Activated T-cell treated with anti-CD3 and anti-CD28 coated beads for 48 hours (primary cell): Measurements from ENCODE around the gene INO80E.

Experiments used
- DNase-seq: peaks from one replicate; pipeline ENCODE4 v3.0.0-alpha.2; 2020; ENCODE audit warnings: low read depth

INO80E gene

DNA sequence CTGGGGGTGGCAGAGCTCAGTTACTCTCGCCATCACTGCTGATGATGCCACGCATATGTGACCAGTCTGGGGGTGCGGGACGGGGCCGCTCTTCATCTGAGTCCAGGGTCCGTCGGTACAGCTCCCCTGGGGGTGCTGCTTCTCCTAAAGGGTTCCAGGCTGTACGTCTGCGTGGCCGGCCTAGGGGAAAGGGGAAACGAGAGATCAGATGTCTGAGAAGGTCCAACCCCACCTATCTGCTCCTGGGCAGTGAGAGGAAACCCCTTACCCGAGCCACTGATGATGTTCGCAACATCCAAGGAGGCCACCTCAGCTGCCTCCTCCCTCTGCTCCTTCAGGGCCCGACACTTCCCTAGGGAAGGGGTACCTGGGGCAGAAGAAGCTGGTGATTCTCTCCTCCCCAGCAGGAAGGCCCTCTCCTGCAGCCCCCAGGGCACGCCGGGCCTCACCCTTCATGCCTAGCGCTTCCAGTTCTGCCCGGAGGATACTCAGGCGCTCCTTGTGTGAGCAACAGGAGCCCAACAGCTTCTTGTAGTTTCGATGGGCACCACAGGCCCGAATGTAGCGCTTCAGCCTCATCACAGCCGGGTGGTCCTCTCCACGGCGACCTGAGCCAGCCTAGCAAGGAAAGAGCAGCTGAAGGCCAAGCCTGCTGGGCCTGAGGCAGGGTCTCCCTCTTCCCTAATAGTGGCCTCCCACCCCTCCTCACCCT, 2.7 kb upstream of the INO80E start:
- no peak for DNase-seq

DNA sequence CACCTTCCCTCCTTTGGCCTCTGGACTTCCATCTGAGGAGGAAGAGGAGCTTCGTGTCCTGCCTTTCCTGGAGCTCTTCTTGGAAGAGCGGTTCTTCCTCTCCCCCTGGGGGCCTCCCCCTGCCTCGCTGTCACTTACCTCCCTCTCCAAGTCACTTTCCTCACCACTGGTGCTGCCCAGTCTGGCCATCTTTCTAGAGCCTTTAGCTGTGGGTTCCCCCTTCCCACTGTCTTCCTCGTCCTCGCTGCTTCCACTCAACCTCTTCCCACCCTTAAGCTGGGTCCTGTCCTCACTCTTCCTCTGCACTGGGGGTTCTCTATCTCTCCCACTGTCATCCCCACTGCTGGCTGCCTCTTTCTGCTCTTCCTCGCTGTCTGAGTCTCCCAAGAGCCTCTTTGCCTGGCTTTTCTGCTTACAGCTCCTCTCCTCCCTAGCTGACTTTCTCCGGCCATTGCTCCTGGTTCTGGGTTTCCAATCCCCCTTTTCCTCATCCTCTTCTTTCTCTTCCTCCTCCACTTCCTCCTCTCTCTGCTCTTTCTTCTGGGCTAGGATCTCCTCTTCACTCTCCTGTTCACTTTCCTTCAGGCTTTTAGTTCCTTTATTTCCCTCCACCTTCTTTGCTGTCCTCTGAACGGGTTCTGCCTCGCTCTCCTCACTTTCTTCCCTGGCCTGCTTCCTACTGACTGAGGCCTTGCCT, 2.0 kb upstream of the INO80E start:
- no peak for DNase-seq

DNA sequence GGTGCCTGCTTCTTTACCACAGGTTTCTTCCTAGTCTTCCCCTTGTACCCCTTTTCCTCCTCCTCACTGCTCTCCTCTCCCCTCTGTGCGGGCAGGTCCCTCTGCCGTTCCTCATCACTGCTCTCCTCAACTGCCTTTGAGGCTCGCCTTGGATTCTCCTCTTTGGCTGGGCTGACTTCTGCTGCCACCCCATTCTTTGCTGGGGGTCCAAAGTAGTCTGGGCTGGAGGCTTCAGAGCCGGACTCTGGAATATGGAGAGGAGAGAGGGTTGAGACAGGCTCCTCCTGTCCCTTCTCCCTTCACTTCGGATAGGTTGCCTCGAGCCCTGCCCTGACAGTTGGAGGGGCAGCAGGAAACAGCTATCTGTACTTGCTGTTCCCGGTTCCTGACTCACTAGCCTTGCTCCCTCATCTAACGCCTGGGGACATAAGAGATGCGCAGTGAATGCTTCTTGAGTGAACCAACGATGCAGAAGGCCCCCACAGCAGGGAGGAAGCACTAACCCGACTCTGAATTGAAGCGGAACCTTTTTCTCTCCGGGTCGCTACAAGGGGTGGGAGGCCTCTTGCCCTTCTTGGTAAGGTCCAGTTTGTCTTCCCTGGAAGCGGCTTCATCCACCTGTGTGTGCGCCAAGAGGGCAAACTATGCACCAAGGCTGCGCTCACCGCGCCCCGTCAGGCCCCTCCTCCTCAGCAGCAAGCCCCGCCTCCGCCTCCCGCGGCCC, 1.3 kb upstream of the INO80E start:
- DNase-seq, result peak; percentile 73

DNA sequence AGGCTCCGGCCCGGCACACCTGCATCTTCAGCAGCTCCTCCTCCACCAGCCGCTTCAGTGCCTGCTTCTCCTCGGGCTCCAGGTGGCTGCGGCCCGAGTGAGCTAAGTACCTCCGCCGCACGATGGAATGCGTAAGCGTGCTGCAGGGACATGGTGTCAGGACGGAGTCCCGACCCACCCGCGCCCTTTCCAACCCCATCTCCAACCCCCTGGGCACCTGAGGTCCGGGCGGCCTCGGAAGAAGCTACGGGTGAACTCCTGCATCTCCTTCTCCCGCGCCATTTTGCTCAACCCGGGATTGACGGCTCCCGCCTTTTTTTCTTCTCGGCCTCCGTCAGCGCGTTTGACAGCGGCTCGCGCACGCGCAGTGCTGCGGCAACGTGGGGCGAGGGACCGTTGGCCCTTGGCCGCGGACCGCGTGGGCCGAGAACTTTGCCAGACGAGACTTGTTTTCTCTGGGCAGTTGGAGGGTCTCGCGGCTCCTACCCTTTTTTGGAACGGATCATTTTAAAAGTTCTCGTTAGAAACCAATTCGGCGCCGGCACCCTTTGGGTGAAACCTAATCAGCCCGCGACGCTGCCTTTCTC, 624 bp upstream of the INO80E start, which contains the start of gene HIRIP3:
TSS of gene HIRIP3 (minus strand) at position 294 of the 587 bp plus-strand sequence. CDS start at position 282, 12 bp downstream.
- DNase-seq, result peak; percentile 85

DNA sequence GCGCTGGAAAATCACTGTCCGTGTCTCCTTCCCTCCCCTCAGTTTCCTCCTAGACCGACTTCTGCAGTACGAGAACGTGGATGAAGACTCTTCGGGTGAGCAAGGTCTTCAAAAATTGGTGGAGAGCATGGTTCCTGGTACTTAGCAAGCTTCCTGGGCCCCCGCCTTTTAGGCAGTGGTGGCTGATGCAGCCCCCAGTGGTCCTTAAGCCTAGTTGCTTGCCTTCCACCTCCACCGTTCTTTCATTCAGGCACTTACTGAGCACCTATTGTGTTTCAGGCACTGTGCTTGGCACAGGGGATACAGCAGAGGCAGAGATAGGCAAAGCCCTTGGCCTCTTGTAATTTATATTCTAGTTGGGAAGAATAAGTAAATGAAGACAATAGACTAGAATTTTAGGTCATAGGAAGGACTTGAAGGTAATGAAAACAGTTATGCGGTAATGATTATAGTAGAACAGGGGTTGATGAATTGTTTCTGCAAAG, 767 bp downstream of the INO80E start:
- no peak for DNase-seq

DNA sequence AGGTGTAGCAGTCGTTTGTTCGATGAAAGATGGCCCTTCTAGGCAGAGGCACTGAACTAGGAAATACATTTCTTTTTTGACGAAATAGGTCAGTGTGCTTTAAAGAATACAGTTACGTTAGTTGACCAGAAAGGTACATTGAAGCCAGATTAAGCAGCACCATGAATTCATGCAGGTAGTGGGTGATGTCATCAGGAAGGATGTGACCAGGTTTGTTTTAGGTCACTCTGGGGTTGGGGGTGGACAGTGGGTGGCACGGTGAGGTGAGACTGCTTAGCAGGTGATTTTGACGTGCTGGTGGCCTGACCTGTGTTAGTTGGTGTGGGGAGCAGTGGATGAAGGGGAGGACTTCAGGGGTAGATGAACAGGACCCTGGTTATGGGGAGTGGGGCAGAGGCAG, 3.6 kb downstream of the INO80E start:
- no peak for DNase-seq

DNA sequence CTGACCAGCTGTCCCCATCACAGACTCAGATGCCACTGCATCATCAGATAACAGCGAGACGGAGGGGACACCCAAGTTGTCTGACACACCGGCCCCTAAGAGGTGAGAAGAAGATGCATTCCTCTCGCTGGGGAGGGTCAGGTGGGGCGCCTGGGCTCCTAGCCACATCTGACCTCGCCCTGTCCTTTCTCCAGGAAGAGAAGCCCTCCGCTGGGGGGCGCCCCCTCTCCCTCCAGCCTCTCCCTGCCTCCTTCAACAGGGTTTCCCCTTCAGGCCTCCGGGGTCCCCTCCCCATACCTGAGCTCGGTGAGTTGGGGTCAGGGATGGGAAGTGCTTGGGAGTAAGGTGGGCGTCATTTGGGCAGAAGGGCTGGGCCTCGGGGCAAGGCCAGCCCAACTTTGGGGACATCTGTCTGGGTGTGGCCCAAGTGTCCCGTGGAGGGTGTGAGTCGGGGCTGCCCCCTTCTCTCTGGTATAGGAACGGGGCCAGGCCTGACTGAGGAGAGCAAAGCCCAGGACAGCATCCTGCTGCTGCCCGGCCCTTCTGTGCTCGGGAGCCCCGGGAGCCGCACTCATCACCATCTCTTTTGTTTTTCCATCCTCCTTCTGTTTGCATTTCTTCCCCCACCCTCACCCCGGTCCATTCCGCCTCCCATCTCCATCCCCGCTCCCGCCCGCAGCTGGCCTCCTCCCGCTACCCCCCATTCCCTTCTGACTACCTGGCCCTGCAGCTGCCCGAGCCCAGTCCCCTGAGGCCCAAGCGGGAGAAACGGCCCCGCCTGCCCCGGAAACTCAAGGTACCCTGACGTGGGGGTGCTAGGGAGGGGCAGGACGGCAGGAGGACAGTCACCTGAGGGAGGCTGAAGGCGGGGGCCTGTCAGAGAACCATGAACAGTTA, 4.9 kb downstream of the INO80E start:
- DNase-seq, result no peak

DNA sequence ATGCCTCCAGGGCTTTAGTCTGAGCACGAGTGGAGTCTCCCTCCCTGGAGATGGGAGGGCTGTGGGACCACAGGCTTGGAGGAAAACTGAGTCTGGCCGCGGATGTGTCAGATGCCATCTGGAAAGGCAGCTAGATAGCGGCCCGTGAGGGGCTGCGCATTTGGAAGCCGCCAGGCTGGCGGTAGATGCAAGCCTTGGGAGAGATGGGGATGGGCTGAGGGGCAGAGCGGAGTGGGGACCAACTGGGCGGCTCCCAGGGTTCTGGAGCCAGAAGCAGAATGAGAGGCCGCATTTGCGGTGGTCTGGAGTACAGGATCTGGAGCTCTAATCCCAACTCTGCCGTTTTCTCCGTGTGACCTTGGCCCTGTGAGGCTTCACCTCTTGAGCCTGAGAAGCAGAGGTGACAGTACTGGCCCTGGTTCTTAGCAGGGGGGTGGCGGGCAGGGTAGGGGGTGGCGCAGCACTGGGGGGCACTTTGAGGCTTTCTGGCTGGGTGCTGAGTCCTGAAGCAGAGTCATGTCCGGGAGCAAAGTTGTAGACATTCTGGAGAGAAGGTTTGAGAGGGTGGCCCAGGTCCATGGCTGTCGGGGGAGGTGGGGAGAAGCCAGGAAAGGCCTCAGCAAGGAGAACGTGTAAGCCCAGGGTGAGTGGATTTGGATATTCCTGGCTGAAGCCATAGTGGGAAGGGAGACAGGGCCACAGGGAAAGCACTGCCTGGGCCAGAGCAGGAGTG, 6.7 kb downstream of the INO80E start:
- DNase-seq, result no peak

DNA sequence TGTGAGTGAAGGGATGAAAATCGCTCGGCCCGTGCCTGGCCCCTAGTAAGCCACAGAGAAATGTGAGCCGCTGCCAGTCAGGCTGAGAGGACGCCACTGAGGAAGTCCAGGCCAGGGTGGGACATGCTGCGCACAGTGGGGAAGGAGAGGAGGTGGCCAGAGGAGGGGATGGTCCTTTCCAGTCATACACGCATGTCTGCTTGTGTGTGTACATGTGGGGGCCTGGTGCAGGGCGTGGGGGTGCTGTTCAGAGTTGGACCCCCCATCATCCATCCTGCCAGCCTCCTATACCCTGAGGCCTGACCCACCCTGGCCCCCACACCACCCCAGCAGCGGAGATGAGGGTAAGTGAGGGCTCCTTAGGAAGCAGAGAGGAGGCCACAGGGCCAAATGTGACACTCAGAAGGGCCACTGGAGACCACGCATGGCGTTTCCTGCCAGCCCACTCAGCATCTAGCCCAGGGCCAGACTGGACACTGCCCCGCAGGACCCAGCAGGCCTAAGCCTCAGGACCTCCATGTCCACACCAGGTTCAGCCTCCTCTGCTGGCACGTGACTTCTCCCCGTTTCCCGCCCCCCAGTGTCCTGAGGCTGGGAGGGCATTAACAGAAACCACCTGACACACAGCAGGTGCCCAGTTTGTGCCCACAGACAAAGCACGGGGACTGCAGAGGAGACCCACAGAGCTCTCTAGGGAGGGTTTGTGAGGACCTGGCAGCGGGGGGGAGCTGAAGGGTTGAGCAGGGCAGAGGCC, 7.8 kb downstream of the INO80E start:
- no peak for DNase-seq

DNA sequence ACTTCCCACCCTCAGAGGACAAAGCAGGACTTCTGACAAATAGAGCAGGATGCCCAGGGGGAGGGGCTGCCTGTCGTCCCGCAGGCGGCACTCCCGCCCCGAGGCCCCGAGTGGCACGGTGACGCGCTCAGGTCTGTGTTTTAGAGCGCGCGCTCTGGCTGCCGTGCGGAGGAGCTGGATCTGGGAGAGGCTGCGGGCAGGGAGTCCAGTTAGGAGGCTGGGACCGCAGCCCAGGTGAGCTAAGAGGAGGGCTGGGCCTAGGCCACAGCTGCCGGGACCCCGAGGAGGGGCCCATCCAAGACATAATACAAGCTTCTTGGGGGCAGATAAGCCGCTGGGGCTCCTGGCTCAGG, 8.4 kb downstream of the INO80E start:
- DNase-seq, result no peak

DNA sequence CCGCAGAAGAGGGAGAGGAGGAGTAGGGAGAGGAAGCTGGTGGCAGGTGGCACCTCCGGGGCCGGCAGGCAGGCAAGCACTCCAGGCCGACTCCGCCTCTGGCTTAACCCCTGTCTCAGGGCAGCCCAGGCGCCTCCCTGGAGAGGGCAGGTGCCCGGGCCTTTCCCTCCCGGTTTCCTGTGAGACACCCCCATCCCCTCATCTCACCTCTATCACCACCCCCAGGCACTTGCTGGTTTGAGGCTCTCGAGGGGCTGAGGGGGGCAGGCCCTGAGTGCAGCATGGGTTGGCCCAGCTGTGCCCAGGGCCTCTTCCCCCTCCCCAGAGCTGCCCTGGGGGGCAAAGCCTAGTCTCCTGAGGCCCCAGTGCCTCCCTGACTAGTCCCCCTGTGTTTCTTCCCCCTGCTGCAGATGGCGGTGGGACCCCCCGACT, 8.8 kb downstream of the INO80E start:
- DNase-seq, result no peak

DNA sequence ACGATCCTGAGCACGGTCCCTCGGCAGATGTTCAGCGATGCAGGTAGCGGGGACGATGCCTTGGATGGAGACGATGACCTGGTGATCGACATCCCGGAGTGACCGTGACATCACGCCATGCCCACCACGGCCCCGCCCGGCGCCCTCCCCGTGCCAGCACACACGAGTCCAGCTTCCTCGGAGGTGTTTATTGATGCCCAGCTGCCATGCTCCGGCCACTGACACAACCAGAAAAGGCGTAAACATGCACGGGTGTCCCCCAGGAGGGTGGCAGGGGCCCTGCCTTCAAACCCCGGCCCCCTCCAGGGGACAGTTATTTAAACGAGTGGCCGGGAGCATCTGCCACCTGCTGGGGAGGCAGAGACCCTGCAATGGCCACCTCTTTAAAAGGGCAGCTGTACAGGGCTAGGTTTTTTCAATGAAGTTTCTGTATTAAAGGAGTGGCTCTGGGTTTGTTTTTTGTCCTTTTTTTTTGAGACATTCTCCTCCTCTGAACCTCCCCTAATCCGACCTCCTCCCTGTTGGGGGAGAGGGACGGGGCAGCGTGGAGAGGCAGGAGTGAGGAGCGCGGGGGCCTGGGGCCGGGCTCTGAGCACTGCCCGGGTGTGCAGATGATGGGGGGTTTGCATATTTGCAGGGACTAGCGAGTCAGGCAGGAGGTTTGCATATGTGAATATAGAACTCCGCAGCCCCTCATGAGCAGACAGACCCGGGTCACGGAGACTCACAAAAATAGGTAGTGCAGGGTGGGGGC, 9.5 kb downstream of the INO80E start:
- DNase-seq, result no peak

DNA sequence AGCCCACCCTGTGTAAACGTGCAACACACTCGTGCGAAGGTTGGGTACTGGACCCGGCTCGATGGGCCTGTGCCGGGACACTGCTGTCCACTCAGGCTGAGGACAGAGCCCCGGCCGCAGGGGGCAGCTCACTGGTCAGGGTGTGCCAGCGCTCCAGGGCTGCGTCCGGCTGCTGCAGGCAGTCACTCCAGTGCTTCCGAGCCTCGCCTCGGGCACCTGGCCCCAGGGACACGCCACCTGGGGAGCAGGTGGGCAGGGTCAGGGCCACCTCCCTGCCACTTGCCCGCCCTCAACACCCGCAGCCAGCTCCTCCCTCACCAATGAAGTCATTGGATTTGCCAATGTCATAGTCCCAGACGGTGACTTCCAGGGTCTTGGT, 10.0 kb downstream of the INO80E start:
- no peak for DNase-seq

DNA sequence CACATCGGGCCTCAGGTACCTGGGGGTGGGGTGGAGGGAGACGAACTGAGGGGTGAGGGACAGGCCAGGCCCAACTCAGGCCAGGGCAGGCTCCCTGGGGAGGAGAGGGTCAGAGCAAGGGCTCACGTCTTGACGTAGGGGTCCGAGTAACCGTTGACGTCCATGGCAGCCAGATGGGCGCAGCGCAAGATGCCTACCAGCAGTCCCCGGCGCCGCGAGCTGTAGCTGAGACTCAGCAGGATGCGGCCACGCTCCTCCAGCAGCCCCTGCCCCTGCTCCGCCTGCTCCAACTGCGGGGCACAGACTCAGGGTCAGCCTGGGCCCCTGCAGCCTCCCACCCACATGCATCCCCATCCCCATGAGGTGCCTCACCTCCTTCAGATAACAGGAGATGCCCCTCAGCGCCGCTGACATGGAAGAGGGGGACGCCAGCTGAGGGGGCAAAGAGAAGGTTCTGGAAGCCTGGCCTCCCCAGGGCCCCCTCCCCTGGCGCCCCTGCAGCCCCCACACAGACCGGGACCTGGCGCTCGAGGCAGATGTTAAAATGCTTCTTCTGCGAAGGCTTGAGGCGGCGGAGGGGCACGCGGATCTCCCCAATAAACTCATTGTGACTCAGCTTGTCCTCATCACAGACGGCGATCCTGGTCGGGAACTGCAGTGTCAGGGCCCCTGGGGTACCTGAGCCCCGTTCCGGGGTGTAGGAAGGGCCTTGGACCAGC, 10.8 kb downstream of the INO80E start:
- no peak for DNase-seq

DNA sequence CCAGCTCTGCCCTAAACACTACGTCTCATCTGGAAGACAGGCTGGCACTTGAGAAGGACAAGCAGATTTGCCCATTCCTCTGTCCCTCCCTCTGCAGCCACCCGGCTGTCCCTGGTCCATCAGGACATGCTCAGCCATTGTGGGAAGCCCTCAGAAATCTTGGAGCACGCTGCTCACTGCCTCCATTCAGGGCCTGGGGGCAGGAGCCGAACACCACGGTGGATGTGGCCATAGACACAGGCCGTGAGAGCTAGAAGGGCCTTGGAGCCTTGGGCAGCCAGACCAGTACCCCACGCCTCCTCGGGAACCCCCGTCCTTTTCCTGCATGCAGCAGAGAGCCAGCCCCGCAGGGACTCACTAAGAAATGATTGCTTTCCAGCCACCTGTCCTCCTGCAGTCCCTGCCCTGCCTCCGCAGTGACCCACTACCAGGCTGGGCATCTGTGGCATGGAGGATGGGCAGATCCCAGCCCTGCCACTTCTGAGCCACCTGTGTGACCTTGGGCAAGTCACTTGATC, 11.4 kb downstream of the INO80E start:
- DNase-seq, result no peak

DNA sequence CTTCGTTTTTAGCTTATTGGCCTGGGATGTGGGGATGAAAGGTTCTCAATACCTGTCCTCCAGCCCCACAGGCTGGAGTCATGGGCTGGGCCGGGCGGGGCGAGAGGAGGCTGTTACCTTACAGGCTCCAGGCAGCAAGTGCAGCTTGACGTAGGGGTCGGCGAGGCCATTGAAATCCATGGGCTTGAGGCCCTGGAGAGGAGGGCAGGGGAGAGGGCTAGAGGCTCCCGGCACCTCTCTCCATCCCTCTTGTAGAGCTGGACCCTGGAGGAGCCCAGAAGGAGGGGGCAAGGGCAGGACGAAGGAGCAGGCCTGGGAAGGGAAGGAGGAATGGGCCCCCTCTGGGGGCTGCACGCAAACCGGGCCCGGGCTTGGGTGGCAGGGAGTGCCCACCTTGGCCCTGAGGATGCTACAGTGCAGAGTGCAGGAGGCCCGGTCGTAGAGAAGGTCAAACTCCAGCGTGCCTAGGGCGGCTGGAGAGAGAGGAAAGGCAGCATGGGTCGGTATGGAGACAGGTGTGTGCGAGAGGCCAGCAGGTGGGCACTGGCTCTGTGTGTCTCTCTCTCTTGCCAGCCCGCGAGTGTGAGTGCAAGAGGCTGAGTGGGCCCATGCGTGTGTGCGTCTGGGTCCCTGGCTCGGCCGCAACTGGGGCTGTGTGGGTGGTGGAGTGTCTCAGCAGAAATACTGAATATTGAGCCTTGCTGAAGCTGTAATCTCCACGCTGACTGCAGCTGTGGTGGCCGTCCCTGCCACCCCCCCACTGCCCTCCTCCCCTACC, 13.2 kb downstream of the INO80E start:
- DNase-seq, result no peak

DNA sequence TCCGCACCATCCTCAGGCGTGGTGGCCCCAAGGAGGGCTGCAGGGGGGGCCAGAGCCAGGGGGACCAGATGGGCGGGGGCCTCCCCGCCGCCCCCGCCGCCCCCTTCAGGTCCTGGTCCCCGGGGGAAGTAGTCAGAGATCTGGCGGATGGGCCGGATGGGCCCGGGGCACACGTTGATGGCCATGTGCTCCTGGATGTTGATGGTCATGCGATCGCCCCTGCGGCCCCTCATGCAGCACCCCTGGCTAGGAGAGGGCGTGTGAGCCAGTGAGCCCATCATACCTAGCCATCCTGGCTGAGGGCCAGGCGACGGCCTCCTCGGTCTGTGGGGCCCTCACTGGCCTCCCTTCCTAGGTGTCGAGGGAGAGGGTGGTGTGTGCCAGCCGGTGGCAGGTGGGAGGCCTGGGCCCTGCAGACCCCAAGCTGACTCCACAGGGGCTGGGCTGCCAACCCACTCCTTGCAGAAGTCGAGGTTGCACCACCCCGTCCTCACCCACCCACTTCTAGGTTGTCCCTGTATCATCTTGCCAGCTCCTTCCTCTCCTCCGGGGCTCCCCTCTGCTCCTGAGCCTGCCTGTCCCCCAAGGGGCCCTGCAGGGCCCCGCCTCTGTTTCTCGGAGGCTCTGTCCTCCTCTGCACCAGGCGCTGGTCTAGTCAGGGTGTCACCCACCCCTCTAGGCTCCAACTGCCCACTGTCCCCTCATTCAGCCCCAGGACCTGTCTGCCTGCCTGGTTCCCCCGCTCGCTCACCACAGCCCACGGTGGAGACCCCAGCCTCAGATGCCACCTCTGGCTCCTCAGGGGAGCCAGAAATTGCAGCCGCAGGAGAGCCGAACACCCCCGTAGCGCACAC, 14.2 kb downstream of the INO80E start:
- DNase-seq, result no peak
